ENCODE measurements around the gene UROC1. TPM values are rescaled to one million over a fixed set of nuclear protein-coding genes. Genes with fewer than 3 reads are reported as not detected.
A peak's percentile ranks its signal among the peaks of the same experiment; 100 is the strongest.

The UROC1 gene
- total and polyA plus RNA-seq, 2 of the 13 experiments (the other 11 are each of a cell fraction or from before 2014, with no cell fraction given): 0.71 to 1.3 TPM

- no peak for TF ChIP-seq RNF219 (CRISPR knock-in tag; IDR thresholded peaks at IDR 0.05)
- no peak for TF ChIP-seq ZNF362 (CRISPR knock-in tag; IDR thresholded peaks at IDR 0.05; ENCODE audit: borderline replicate concordance)
- TF ChIP-seq ZNF441 (CRISPR knock-in tag; IDR thresholded peaks at IDR 0.05; ENCODE audit: borderline replicate concordance): no peak
- no peak for TF ChIP-seq CC2D1A (CRISPR knock-in tag; IDR thresholded peaks at IDR 0.05)
- TF ChIP-seq KDM6A (CRISPR knock-in tag; IDR thresholded peaks at IDR 0.05; ENCODE audit: low read depth): no peak
- no peak for TF ChIP-seq RAD21 (CRISPR knock-in tag; IDR thresholded peaks at IDR 0.05)
- no peak; the same call in 1 of the 2 replicates for TF ChIP-seq ZNF768 (CRISPR knock-in tag; IDR thresholded peaks at IDR 0.05)
- TF ChIP-seq HNF4G (IDR thresholded peaks at IDR 0.05; ENCODE audit: borderline replicate concordance, low read depth, low read length): no peak
- no peak for TF ChIP-seq HNF4G (CRISPR knock-in tag; IDR thresholded peaks at IDR 0.05; ENCODE audit: borderline replicate concordance, low read depth)
- no peak for TF ChIP-seq ATF4 (CRISPR knock-in tag; IDR thresholded peaks at IDR 0.05)
- no peak for TF ChIP-seq RFX3 (CRISPR knock-in tag; IDR thresholded peaks at IDR 0.05)
- TF ChIP-seq NCOA1 (CRISPR knock-in tag; IDR thresholded peaks at IDR 0.05): no peak
- TF ChIP-seq ZNF350 (CRISPR knock-in tag; IDR thresholded peaks at IDR 0.05; ENCODE audit: borderline replicate concordance, low read depth): no peak; the same call in 1 of the 2 replicates
- no peak for TF ChIP-seq ZNF550 (CRISPR knock-in tag; IDR thresholded peaks at IDR 0.05; ENCODE audit: borderline replicate concordance)
- no peak for TF ChIP-seq MEIS1 (CRISPR knock-in tag; IDR thresholded peaks at IDR 0.05; ENCODE audit: borderline replicate concordance)
- no peak for TF ChIP-seq NKX3-1 (CRISPR knock-in tag; IDR thresholded peaks at IDR 0.05)
- no peak for TF ChIP-seq ZFAT (CRISPR knock-in tag; conservative IDR thresholded peaks at IDR 0.05)
- no peak for TF ChIP-seq KAT2B (IDR thresholded peaks at IDR 0.05; ENCODE audit: borderline replicate concordance, low read depth, low read length)
- TF ChIP-seq ZNF160 (CRISPR knock-in tag; IDR thresholded peaks at IDR 0.05): peak; percentile 54; the same call in 1 of the 2 replicates
- no peak for TF ChIP-seq NRL (CRISPR knock-in tag; IDR thresholded peaks at IDR 0.05; ENCODE audit: borderline replicate concordance)
- no peak for TF ChIP-seq HNRNPK (IDR thresholded peaks at IDR 0.05; ENCODE audit: low read depth, low read length, poor library complexity, severe bottlenecking)
- TF ChIP-seq ZNF562 (CRISPR knock-in tag; IDR thresholded peaks at IDR 0.05; ENCODE audit: borderline replicate concordance): no peak
- TF ChIP-seq NFKB2 (CRISPR knock-in tag; IDR thresholded peaks at IDR 0.05; ENCODE audit: borderline replicate concordance): peak; percentile 57; the same call in 1 of the 2 replicates
- TF ChIP-seq RNF2 (conservative IDR thresholded peaks at IDR 0.05; ENCODE audit: low read depth): no peak
- no peak for TF ChIP-seq MBD4 (IDR thresholded peaks at IDR 0.05; ENCODE audit: borderline replicate concordance, low read length)
- no peak for TF ChIP-seq KDM5A (IDR thresholded peaks at IDR 0.05; ENCODE audit: borderline replicate concordance, low read length)
- no peak for TF ChIP-seq BHLHE40 (IDR thresholded peaks at IDR 0.05; ENCODE audit: low read length)
- no peak for TF ChIP-seq ZNF335 (CRISPR knock-in tag; IDR thresholded peaks at IDR 0.05)
Measured at GRCh38 chr3:126474498-126475412, 42.8 kb downstream of the UROC1 start (continued).
